Kidney epithelial cell (primary cell): ENCODE measurements around the gene OTUD5. TPM values are rescaled to one million over a fixed set of nuclear protein-coding genes. Genes with fewer than 3 reads are reported as not detected.

Experiments
- DNase-seq: peaks from one replicate; pipeline ENCODE4 v3.0.0-alpha.2; 2010; ENCODE audit warnings: low read depth
- H3K27me3 ChIP-seq: 2 replicates; pipeline ENCODE4 v1.6.0; 2011; ENCODE audit warnings: low read length; ENCODE audit not compliant: control insufficient read depth, insufficient read depth
- H3K36me3 ChIP-seq: 2 replicates; pipeline ENCODE4 v1.5.1; 2011; ENCODE audit warnings: low read length; ENCODE audit not compliant: control insufficient read depth, insufficient read depth
- H3K4me3 ChIP-seq: 2 replicates; pipeline ENCODE4 v1.5.1; 2011; ENCODE audit warnings: low read depth, mild to moderate bottlenecking, control low read depth, low read length
- total RNA-seq: library from RNA; depleted of rRNA; stranded (reverse); fragments of >200 nt; gene quantifications from 2 replicates; pipeline ENCODE4 v1.2.3, GENCODE V29; 2015
- TF ChIP-seq, protein P1 (sequence below): IDR thresholded peaks from 2 replicates; pipeline ENCODE4 v1.5.1; 2011; ENCODE audit warnings: mild to moderate bottlenecking, moderate library complexity, low read length, control low read depth, inconsistent platforms; ENCODE audit not compliant: insufficient read depth, poor library complexity, severe bottlenecking

OTUD5 gene
- total RNA-seq, 1 donor from 2014 or later, result 51.7 TPM

DNA sequence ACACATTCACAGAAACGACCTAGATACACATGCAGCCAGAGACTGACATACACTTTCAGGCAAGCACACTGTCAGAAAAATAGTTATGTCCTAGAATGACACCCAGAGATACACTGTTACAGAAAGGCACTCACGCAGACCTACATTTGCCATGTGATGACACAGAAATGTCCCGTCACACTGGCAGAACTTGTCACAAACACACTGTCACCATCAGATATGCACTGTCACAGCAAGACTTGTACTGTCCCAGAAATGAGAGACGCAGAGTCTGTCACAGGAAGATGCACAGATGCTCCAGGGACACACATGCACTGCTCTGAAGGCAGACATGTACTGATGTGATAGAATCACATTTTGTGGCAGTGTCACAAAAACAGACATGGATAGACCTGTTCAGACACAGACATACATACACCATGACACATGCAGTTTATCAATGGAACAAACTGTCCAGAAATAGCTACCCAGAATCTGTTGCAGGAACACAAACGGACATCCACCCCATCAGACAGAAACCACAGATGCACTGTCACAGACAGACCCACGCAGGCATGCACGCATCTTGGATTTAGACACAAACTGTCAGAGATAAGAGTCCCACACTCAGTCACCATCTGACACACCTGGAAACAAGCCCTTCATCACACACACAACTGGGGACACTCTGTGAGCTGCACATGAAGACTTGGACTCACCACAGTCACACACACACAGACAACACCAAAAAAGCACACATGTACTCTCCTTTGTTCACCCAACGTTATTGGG is 37.3 kb downstream of the OTUD5 start:
- Histone ChIP-seq H3K36me3 (no peaks in the 10 kb centered on the region), H3K4me3 (no peak overlapping the region), H3K27me3 (no peaks in the 10 kb centered on the region)
- TF ChIP-seq, protein P1, sequence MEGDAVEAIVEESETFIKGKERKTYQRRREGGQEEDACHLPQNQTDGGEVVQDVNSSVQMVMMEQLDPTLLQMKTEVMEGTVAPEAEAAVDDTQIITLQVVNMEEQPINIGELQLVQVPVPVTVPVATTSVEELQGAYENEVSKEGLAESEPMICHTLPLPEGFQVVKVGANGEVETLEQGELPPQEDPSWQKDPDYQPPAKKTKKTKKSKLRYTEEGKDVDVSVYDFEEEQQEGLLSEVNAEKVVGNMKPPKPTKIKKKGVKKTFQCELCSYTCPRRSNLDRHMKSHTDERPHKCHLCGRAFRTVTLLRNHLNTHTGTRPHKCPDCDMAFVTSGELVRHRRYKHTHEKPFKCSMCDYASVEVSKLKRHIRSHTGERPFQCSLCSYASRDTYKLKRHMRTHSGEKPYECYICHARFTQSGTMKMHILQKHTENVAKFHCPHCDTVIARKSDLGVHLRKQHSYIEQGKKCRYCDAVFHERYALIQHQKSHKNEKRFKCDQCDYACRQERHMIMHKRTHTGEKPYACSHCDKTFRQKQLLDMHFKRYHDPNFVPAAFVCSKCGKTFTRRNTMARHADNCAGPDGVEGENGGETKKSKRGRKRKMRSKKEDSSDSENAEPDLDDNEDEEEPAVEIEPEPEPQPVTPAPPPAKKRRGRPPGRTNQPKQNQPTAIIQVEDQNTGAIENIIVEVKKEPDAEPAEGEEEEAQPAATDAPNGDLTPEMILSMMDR, result no peak
- DNase-seq, result no peak

DNA sequence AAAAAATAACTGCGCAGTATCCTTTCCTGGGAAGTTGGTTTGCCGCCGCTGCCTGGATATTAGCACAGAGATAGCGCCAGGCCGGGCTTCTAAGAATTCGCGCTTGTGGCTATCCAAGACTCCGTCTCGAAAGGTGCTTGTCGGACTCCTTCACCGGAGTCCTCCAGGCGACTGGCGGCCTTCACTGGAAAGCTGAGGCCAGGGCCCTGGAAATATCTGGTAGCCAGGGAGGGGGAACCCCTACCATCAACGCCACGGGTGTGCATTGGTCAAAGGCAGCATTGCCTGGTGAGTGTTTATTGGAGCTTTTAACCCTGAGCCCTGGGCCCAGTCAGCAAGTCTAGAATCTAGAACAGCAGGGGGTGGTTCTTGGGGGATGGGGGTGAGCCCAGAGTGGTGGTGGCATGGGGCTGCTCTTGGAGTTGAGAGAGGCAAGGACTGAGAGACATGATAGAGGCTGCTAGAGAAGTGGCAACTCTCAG is 38.0 kb downstream of the OTUD5 start:
- TF ChIP-seq, protein P1, result no peak
- no peak for DNase-seq
- Histone ChIP-seq H3K4me3 (peak overlapping the region; percentile 5), H3K36me3 (no peaks in the 10 kb centered on the region), H3K27me3 (no peaks in the 10 kb centered on the region)

DNA sequence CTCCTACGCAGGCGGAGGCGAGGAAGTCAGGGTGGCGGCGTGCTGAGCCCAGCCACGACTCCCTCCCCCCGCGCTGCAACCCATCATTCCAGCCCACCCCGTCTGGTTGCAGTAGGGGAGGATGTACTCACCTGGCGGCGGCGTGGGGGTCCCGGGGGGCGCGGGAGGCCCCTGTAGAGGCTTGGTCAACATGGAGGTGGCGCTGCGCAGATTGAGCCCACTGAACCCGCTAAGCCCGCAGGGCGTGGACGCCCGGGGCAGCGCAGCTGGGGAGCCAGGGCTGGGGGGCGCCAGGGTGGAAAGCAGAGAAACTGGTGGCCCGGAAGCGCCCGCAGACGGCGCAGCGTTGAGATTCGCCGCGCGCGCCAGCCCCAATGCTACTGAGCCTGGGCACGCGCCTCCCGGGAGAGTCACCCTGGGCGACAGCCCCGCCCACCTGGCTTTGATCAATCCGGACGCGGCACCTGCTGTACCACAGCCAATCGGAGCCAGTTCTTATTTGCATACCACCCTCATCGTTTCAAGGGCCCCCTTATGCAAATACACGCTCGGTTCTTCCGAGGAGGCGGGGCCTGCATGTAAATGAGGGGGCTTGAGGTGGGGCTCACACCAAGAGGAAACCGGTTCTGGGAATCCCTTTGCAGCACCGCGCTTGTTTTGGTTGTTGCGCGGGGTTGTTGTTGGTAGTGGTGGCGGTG is 38.6 kb downstream of the OTUD5 start, which contains the start of gene PIM2:
TSS of gene PIM2 (minus strand) at position 382 of the 698 bp plus-strand sequence. CDS start at position 192, 190 bp downstream.
- Histone ChIP-seq H3K4me3 (peak within 1 kb of the TSS; percentile 69), H3K36me3 (no peaks in the 10 kb centered on the region), H3K27me3 (no peaks in the 10 kb centered on the region)
- DNase-seq, result peak; percentile 69
- TF ChIP-seq, protein P1, result no peak

DNA sequence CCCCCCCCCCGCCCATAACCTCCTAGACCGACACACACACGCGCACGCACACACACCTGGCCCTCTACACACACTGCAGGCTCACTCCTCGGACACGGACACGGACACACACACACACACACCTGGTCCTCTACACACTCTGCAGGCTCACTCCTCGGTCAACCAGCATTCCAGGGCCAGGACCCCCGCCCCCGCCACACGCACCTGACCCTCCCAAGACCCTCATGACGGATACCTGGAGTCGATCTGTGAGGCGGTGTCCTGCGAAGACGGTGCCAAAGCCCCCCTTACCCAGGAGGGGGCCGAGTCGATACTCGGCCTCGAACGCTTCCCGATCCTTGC is 39.1 kb downstream of the OTUD5 start:
- Histone ChIP-seq H3K27me3 (no peaks in the 10 kb centered on the region), H3K36me3 (no peaks in the 10 kb centered on the region), H3K4me3 (peak overlapping the region; percentile 69)
- no peak for DNase-seq
- TF ChIP-seq, protein P1, result no peak

DNA sequence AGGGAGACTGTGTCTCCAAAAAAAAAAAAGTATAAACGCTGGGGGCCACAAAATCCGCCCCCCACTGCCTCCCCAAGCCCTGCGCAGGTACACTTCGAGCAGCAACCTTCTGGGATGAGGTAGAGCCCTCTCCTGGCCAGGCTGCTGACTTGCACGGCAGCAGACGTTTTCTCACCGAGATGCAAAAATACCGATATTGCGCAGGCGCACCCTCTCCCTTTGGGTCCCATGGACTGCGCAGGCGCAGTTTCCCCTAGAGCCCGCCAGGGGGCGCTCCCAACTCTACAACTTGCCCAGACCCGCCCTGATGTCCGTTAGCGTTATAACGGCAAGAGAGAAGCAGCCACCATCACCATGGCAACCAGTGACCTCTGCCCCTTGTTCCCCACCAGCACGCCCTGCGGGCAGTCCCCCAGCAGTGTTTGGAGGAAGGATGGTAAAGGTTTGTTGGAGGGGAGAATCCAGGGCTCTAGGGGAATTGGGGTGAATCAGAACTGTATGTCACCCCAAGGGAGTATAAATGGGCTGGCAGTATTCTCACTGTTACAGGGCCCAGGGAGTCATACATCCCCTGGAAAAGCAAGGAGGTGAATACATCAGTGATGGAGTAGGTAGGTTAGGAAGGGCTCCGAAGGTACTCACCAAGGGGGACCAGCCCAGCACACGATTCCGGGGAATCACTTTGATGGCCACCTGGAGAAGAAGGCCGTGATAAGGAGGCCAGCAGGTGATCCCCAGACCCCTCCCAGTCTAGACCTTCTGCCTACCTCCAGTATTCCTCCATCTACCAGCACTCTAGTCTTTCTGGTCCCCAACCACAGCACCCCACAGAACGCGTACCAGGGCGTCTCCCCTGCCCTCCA is 40.0 kb downstream of the OTUD5 start:
- Histone ChIP-seq H3K4me3 (peak overlapping the region; percentile 69), H3K36me3 (no peaks in the 10 kb centered on the region), H3K27me3 (no peaks in the 10 kb centered on the region)
- TF ChIP-seq, protein P1, result peak; percentile 88
- peak; percentile 65 for DNase-seq
